H9 (cell line): ENCODE data around the gene NCF2. TPM values are rescaled to one million over a fixed set of nuclear protein-coding genes. Genes with fewer than 3 reads are reported as not detected.

ENCODE experiments used
- DNase-seq: peaks from one replicate; pipeline ENCODE4 v3.0.0-alpha.2; 2017
- H2AFZ ChIP-seq: one replicate; pipeline ENCODE4 v1.6.1; 2013; ENCODE audit warnings: mild to moderate bottlenecking, low read length, control low read depth, moderate library complexity
- H2AK5ac ChIP-seq: 2 replicates; pipeline ENCODE4 v1.6.1; 2013; ENCODE audit warnings: low read length, control low read depth, mixed read lengths; ENCODE audit not compliant: insufficient read length
- H2BK120ac ChIP-seq: one replicate; pipeline ENCODE4 v1.6.1; 2013; ENCODE audit warnings: low read depth, mild to moderate bottlenecking, low read length, control low read depth, inconsistent platforms; ENCODE audit not compliant: poor library complexity, severe bottlenecking
- H2BK12ac ChIP-seq: 2 replicates; pipeline ENCODE4 v1.6.1; 2013; ENCODE audit warnings: low read length, control low read depth, mixed read lengths, low read depth; ENCODE audit not compliant: insufficient read length
- H2BK15ac ChIP-seq: 2 replicates; pipeline ENCODE4 v1.6.1; 2013; ENCODE audit warnings: low read depth, low read length, control low read depth
- H2BK20ac ChIP-seq: one replicate; pipeline ENCODE4 v1.6.1; 2013; ENCODE audit warnings: low read depth, mild to moderate bottlenecking, low read length, control low read depth, inconsistent platforms; ENCODE audit not compliant: poor library complexity, severe bottlenecking
- H2BK5ac ChIP-seq: 2 replicates; pipeline ENCODE4 v1.6.1; 2013; ENCODE audit warnings: low read length, control low read depth, mixed read lengths; ENCODE audit not compliant: insufficient read length
- H3K14ac ChIP-seq: 2 replicates; pipeline ENCODE4 v1.6.1; 2013; ENCODE audit warnings: low read length, control low read depth; ENCODE audit not compliant: insufficient read depth
- H3K18ac ChIP-seq: 2 replicates; pipeline ENCODE4 v1.6.1; 2013; ENCODE audit warnings: low read depth, mild to moderate bottlenecking, mixed read lengths, low read length, control low read depth; ENCODE audit not compliant: insufficient read length
- H3K23ac ChIP-seq: 2 replicates; pipeline ENCODE4 v1.6.1; 2013; ENCODE audit warnings: low read length, control low read depth, mixed read lengths, low read depth; ENCODE audit not compliant: insufficient read length
- H3K23me2 ChIP-seq: 2 replicates; pipeline ENCODE4 v1.6.1; 2013; ENCODE audit warnings: low read depth, mild to moderate bottlenecking, mixed read lengths, low read length, control low read depth; ENCODE audit not compliant: insufficient read length, poor library complexity, severe bottlenecking
- H3K27ac ChIP-seq: 2 replicates; pipeline ENCODE4 v1.5.1; 2013; ENCODE audit warnings: low read length, control low read depth, mixed read lengths, low read depth; ENCODE audit not compliant: insufficient read length
- H3K27me3 ChIP-seq: 2 replicates; pipeline ENCODE4 v1.6.1; 2013; ENCODE audit warnings: low read length, control low read depth, inconsistent platforms; ENCODE audit not compliant: insufficient read depth
- H3K4ac ChIP-seq: 2 replicates; pipeline ENCODE4 v1.6.1; 2013; ENCODE audit warnings: low read depth, mild to moderate bottlenecking, control low read depth, inconsistent platforms, low read length, moderate library complexity
- H3K4me1 ChIP-seq: 2 replicates; pipeline ENCODE4 v1.6.1; 2013; ENCODE audit warnings: low read length, control low read depth, inconsistent platforms; ENCODE audit not compliant: insufficient read depth
- H3K4me2 ChIP-seq: 2 replicates; pipeline ENCODE4 v1.6.1; 2013; ENCODE audit warnings: low read length, control low read depth, mixed read lengths; ENCODE audit not compliant: insufficient read length, insufficient read depth
- H3K56ac ChIP-seq: 2 replicates; pipeline ENCODE4 v1.6.1; 2013; ENCODE audit warnings: low read depth, mild to moderate bottlenecking, mixed read lengths, low read length, control low read depth; ENCODE audit not compliant: insufficient read length
- H3K79me1 ChIP-seq: 2 replicates; pipeline ENCODE4 v1.6.1; 2013; ENCODE audit warnings: low read depth, mild to moderate bottlenecking, moderate library complexity, low read length, control low read depth, inconsistent platforms; ENCODE audit not compliant: insufficient read depth, poor library complexity, severe bottlenecking
- H3K79me2 ChIP-seq: 2 replicates; pipeline ENCODE4 v1.6.1; 2013; ENCODE audit warnings: low read length, control low read depth, inconsistent platforms; ENCODE audit not compliant: insufficient read depth
- H3K9ac ChIP-seq: 2 replicates; pipeline ENCODE4 v1.6.1; 2013; ENCODE audit warnings: low read length, control low read depth, mixed read lengths; ENCODE audit not compliant: insufficient read length; ENCODE audit errors: extremely low read depth
- H3K9me3 ChIP-seq: one replicate; pipeline ENCODE4 v1.6.1; 2013; ENCODE audit warnings: low read depth, low read length, inconsistent platforms; ENCODE audit not compliant: control insufficient read depth
- H3T11ph ChIP-seq: one replicate; pipeline ENCODE4 v1.6.1; 2013; ENCODE audit warnings: mild to moderate bottlenecking, low read length, control low read depth, inconsistent platforms
- H4K20me1 ChIP-seq: one replicate; pipeline ENCODE4 v1.6.1; 2013; ENCODE audit not compliant: control insufficient read depth, insufficient read length, insufficient read depth
- H4K5ac ChIP-seq: 2 replicates; pipeline ENCODE4 v1.6.1; 2013; ENCODE audit warnings: low read depth, mild to moderate bottlenecking, mixed read lengths, low read length, control low read depth; ENCODE audit not compliant: insufficient read length
- H4K8ac ChIP-seq: replicated peaks from 2 replicates; pipeline ENCODE4 v1.6.1; 2013; ENCODE audit warnings: low read length, control low read depth, mixed read lengths, low read depth; ENCODE audit not compliant: insufficient read length
- H4K91ac ChIP-seq: 2 replicates; pipeline ENCODE4 v1.6.1; 2013; ENCODE audit warnings: low read depth, mild to moderate bottlenecking, moderate library complexity, mixed read lengths, low read length, control low read depth; ENCODE audit not compliant: insufficient read length
- H3K27ac Mint-ChIP-seq, 3 experiments: 2 replicates in 2 of 3; 3 replicates in 1 of 3; pipeline ENCODE4 v1.8.0; 2020 to 2021; ENCODE audit warnings: mixed read lengths in 3 of 3, mild to moderate bottlenecking in 1 of 3, moderate library complexity in 1 of 3
- H3K27me3 Mint-ChIP-seq: 2 replicates; pipeline ENCODE4 v1.8.0; 2021; ENCODE audit warnings: low read depth, mild to moderate bottlenecking, moderate library complexity, mixed read lengths
- H3K36me3 Mint-ChIP-seq, 3 experiments: 2 replicates in 2 of 3; 3 replicates in 1 of 3; pipeline ENCODE4 v1.8.0; 2020 to 2021; ENCODE audit warnings: low read depth in 3 of 3, mixed read lengths in 3 of 3; ENCODE audit not compliant: insufficient read depth in 1 of 3
- H3K4me1 Mint-ChIP-seq, 2 experiments: 2 replicates each; pipeline ENCODE4 v1.8.0; 2020; ENCODE audit warnings: mixed read lengths in 2 of 2
- H3K4me3 Mint-ChIP-seq, 2 experiments: 2 replicates in 1 of 2; 3 replicates in 1 of 2; pipeline ENCODE4 v1.8.0; 2020 to 2021; ENCODE audit warnings: mild to moderate bottlenecking in 2 of 2, mixed read lengths in 2 of 2, moderate library complexity in 1 of 2
- H3K9me3 Mint-ChIP-seq, 2 experiments: 2 replicates in 1 of 2; 3 replicates in 1 of 2; pipeline ENCODE4 v1.8.0; 2020; ENCODE audit warnings: mild to moderate bottlenecking in 2 of 2, mixed read lengths in 2 of 2, moderate library complexity in 1 of 2
- WGBS: extraction: QIAGEN DNeasy Blood & Tissue Kit; methylation state at CpG from one replicate; pipeline ENCODE4 v1.1.7; 2013; ENCODE audit warnings: missing lambda C conversion rate, low lambda C conversion rate, mixed read lengths; ENCODE audit not compliant: insufficient read length; ENCODE audit errors: extremely low coverage; 5-methylcytosine and 5-hydroxymethylcytosine counted together
- total RNA-seq: library from RNA; stranded (reverse); gene quantifications from 2 replicates; pipeline ENCODE4 v1.2.1, GENCODE V29; 2021
- TF ChIP-seq, protein P1 (sequence below): fragments of 200-600 bp; sonication (generic); conservative IDR thresholded peaks from 3 replicates; pipeline ENCODE4 v1.8.0; 2021; ENCODE audit warnings: antibody characterized with exemption, mild to moderate bottlenecking

The NCF2 gene
- total RNA-seq, 1 experiment from 2014 or later = not detected

DNA sequence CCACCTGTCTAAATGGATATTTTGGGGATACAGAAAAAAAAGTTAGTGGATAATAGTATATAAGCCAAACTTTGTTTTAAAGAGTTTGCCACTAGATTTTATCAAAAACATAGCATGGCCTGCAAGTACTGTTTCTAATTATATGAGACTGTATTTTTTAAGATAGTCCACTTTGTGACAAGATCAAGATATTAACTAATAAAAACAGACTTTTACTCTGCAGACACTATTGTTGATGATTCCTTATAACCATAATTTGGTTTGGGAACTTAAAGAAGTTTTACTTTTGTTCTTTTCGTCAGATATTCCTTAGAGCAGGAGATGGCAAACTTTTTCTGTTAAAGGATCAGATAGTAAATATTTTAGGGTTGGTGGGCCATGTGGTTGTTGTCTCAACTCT is 81.6 kb downstream of the NCF2 start:
- no peaks in the 10 kb centered on the region for H3K27me3 ChIP-seq
- no peak overlapping the region for H2AK5ac ChIP-seq
- H3K56ac ChIP-seq = no peak overlapping the region
- H4K8ac ChIP-seq = no peak overlapping the region
- no peak overlapping the region for H3K4me2 ChIP-seq
- H3K79me1 ChIP-seq = peaks cover 5% of the 10 kb centered on the region
- Mint-ChIP-seq H3K4me3 (no peak overlapping the region), H3K4me1 (peaks cover 10 to 14% of the 10 kb centered on the region in 2 experiments), H3K27ac (no peak overlapping the region), H3K9me3 (no peaks in the 10 kb centered on the region), H3K36me3 (no peaks in the 10 kb centered on the region), H3K27me3 (no peaks in the 10 kb centered on the region)
- no peak overlapping the region for H2AFZ ChIP-seq
- peaks cover 3% of the 10 kb centered on the region; the same call in 1 of the 2 replicates for H3K79me2 ChIP-seq
- no peak overlapping the region for H3K9ac ChIP-seq
- H3T11ph ChIP-seq = no peak overlapping the region
- no peak overlapping the region for H2BK12ac ChIP-seq
- H3K23me2 ChIP-seq = no peaks in the 10 kb centered on the region
- H3K4ac ChIP-seq = no peak overlapping the region
- no peaks in the 10 kb centered on the region for H4K20me1 ChIP-seq
- no peak overlapping the region for H2BK5ac ChIP-seq
- no peak overlapping the region for H2BK20ac ChIP-seq
- TF ChIP-seq, protein P1, sequence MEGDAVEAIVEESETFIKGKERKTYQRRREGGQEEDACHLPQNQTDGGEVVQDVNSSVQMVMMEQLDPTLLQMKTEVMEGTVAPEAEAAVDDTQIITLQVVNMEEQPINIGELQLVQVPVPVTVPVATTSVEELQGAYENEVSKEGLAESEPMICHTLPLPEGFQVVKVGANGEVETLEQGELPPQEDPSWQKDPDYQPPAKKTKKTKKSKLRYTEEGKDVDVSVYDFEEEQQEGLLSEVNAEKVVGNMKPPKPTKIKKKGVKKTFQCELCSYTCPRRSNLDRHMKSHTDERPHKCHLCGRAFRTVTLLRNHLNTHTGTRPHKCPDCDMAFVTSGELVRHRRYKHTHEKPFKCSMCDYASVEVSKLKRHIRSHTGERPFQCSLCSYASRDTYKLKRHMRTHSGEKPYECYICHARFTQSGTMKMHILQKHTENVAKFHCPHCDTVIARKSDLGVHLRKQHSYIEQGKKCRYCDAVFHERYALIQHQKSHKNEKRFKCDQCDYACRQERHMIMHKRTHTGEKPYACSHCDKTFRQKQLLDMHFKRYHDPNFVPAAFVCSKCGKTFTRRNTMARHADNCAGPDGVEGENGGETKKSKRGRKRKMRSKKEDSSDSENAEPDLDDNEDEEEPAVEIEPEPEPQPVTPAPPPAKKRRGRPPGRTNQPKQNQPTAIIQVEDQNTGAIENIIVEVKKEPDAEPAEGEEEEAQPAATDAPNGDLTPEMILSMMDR = no peak
- H2BK15ac ChIP-seq = no peak overlapping the region
- H2BK120ac ChIP-seq = no peak overlapping the region
- no CpG with 5 or more reads among the region's 1 CpG for WGBS
- no peak overlapping the region for H3K18ac ChIP-seq
- no peaks in the 10 kb centered on the region for H3K9me3 ChIP-seq
- H4K5ac ChIP-seq = no peak overlapping the region
- H4K91ac ChIP-seq = no peak overlapping the region
- H3K14ac ChIP-seq = no peak overlapping the region
- H3K23ac ChIP-seq = no peak overlapping the region
- H3K4me1 ChIP-seq = peaks cover 2% of the 10 kb centered on the region; the same call in 1 of the 2 replicates
- H3K27ac ChIP-seq = no peak overlapping the region
- no peak for DNase-seq
